Measurements from ENCODE around the gene HOXB4.

The HOXB4 gene

DNA sequence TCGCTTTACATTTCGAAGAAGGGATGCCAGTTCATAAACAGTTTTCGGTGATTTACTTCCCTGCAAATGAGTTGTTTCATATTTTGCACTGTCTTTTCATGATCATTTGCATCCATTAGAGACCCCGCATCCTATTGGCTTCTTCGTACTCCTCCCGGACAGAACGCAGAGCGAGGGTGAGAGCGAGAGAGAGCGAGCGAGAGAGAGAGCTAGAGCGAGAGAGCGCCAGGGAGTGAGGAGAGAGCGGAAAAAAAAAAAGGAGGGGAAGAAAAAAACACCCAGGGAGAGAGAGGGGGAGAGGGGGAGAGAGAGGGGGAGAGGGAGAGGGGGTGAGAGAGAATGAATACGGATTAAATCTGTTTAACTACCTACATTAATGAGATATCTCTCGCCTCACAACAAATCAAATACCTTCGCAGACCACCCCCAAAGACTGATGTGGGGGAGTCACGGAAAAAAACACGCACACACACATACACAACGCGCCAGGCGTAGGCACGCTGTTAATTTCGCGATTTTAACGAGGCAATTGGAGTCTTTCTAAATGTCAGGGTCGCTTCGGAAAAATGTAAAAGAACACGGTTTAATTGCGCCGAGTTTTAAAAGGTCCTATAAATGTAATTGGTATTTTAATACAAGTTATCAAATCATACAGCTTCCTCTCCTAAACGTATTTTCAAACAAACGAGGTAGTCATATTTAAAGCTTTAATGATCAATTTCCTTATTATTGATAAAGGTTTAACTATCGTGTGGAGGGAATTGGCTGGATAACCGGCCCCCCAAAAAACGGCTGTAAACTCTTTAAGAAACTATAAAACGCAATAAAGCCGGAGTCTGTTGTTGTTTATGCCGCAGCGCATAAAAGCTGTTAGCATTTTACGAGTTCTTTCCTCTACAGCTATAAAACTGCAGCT is 37.2 kb upstream of the HOXB4 start, which contains the start of gene HOXB8:
Gene HOXB8 (minus strand): TSS at position 246 of the 916 bp plus-strand sequence. CDS start 588 bp downstream, outside the sequence.
- DNase-seq = no peak

DNA sequence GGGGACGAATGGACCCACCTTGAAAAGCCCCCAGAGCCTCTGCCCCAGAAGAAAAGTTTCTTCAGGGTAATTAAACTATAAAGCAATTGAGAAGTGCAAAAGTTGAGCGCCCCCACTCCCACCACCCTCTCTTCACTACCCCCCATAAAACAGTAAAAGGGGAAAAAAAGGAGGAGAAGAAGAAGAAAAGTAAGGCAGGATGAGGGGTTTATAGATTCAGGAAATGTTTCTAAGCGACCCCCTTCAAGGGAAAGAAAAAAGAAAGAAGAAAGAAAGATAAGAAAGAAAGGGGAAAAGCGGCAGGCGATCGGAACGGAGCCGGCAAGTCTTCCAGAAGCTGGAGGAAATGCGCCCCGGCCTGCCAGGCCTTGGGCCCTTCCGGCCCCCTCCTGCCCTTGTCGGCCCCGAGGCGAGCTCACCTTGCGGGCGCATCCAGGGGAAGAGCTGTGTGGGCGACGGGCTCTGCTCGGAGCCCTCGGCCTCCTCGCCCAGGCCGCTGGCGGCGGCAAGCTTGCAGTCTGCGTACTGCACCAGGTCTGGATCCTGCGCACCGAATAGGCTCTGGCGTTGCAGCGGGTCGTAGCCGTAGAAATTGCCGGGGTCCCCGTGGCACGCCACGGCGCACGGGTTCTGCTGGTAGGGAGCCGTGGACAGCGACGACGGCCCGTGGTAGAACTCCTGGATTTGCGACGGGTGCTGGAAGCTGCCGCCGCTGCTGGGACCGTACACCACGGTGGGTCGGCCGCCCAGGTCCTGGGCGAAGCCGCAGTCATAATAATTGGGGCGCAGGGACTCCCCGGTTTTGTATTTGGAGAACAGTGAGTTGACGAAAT is 35.9 kb upstream of the HOXB4 start:
- DNase-seq = peak in 3 of 6 experiments; percentile 16 to 33 (median 28)

DNA sequence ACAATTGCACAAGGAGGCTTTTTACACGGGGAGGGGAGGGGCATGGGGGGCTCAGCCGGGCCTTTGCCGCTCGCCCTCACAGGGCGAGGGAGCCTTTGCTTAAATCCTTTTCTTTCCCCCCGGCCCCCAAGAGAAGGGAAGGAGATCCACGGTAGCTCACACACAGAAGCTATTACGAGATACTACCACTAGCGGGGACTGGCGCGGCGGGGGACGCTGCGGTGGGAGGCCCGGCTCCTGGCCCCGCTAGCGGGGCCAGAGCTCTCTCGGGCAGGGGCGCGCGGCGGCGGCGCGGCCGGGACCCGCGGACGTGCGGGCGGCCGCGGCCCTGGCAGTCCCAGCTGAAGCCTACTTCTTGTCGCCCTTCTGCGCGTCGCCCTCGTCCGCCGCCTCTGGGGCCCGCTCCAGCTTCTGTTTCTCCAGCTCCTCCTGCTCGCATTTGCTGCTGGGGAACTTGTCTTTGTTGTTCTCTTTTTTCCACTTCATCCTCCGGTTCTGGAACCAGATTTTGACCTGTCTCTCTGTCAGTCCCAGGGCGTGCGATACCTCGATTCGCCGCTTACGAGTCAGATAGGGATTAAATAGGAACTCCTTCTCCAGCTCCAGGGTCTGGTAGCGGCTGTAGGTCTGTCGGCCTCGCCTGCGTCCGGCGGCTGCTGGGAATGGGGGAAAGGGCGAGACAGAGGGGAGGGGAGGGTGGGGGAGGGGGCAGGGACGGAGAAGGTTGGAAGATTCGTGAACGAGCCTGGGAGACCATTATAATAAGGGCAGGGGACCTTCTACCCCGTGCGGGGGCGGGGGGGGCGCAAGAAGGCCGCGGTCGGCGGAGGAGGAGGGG is 34.9 kb upstream of the HOXB4 start:
- peak in 4 of 6 experiments; percentile 27 to 53 (median 40) for DNase-seq

DNA sequence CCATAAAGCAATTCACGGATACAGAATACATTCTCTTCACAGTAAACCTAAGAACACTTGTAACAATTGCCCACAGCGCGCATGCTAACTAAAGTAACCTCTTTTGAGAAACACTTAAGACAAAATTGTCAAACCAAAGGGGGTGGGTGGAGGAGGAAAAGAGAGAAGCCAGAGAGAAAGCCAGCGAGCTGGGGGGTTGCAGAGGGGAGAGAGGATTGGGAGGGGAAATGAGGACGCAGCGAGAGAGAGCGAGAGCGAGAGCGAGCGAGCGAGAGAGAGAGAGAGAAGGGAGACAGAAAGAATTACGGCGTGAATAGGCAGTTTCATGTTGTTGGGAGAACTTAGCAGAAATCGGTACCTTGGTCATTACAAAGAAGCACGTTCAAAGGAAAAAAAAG is 34.3 kb upstream of the HOXB4 start:
- peak in 1 of 6 experiments; percentile 47 for DNase-seq

DNA sequence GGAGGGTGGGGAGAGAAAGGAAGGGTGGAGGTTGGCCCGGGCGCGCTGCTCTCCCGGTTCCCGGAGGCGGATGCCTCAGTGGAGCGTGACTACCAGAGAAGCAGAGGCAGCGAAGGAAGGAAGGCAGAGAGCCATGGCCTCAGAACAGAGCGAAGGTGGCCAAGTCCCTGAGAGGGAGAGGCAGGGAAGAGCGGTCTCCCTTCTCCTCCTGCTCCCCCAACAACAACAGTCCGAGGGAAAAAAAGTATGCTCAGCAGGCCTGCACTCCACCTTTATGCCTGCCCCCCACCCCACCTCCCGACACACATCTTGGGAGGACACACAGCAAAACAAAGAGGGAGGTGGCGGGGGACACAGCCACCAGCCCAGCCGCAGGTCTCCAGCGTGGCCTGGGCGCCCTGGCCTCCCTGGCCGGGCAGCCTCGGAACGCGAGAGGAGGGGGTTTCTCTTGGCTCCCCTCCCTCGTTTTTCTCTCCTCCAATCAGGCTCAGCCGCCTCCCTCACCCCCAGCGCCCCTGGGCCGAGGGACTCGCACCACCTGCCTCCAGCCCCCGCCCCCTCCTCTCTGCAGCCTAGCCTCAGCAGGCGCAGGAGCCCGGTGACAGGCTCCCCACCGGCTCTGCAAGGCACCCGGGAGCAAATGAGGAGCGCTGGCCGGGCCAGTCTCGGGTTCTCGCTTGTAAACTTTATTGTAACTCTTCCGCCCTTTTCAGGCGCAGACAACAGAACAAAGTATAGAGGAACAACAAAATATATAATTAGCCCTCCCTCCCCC is 33.7 kb upstream of the HOXB4 start:
- DNase-seq = peak in 2 of 6 experiments; percentile 38 to 44

DNA sequence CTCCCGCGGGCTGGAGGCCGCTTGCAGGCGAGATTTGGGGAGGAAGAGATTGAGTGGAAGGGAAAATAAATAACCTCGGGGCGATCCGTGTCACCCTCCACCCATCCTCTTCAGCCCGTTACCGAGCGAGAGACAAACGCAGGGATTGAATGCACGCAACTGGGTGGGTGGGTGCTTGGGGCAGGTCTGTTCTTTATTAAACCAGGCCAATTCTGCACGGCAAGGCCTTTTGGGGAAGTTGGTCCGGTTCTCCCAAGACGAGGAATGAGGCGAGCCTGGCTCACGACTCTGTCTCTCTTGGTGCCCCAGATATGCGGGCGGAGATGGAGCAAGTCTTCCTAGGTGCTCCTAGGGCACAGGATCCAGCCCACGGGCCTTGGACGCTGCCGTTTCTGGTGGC is 33.1 kb upstream of the HOXB4 start:
- no peak for DNase-seq

DNA sequence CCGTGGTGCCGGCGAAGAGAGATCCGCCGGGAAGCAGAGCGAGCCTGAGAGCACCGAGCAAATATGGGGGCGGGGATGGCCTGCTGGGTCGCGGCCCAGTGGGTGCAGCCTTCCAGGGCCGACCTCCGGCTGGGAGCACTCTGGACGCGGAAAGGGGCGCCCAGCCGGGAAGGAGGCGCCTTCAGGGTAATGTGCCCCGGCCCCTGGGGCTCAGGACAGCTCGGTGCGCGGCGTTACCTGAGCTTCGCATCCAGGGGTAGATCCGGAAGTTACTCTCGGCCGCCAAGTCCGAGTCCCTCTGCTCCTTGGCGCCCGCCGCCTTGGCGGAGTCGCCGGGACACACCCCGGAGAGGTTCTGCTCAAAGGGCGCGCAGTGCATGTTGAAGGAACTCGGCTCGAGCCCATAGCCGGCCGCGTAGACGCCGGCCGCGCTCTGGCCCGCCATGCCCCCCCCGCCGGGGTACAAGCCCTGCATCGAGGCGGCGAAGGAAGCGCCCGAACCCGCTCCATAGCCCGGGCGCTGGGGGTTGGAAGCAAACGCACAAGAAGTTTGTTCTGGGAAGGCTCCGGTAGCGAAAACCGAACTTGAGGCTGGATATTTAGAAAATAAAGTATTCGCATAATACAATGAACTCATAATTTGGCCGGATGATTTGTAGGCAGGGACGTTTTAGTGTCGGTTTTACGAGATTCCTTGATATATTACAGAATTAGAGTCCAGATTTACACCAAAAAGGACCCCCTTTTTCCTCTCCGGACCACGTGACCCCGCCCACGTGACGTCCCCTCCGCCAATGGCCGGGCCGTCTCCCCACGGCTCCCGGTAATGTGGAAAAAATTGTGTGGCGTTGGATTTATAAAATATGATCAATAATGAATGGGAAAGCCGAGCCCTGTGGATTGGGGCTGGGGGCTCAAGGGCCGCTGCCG is 32.4 kb upstream of the HOXB4 start, which contains the start of gene HOXB7:
Gene HOXB7 (minus strand): TSS at position 736 of the 930 bp plus-strand sequence. CDS start 99 bp downstream, at position 637.
- peak in 4 of 6 experiments; percentile 38 to 50 (median 46) for DNase-seq

DNA sequence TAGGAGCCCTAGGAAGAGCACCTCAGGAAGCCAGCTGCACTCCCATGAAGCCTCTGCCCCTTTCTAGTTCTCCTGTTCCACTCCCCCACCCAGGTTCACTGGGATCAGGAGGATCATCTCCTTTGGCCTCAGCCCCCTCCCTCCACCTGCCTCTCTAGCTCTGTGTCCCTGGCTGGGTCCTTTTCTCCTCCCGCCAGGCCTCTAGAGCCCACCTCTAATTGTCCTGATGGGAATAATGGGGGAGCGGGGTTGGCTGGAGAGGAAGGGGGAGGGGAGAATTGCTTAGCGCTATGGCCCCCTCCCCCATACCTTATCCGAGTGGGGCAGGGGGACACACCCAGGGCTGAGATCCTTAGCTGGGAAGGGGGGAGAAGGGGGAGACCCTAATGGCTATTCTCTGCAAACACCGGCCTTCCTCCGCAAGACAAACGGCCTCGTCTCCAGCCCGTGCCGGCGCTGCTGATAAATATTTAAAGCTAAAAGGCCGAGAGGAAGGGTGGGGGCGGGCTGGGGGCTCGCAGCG is 31.7 kb upstream of the HOXB4 start:
- no peak for DNase-seq

DNA sequence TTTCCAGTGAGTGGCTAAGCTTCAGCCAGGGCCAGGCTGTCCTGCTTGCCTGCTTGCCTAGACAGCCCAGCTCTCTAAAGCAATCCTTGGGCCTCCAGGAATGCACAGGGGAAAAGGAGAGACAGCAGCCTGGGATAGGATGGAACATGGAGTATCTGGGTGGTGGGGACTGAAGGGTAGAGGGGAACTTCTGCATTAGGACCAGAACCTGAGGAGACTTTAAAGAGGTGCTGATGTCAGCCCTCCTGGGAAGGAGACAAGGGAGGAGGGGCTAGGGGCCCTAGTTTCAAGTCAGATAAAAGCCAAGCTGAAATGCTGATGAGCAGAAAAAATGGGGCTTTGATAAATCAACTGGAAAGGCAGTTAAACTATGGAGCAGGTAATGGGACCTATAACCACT is 30.9 kb upstream of the HOXB4 start:
- no peak for DNase-seq

DNA sequence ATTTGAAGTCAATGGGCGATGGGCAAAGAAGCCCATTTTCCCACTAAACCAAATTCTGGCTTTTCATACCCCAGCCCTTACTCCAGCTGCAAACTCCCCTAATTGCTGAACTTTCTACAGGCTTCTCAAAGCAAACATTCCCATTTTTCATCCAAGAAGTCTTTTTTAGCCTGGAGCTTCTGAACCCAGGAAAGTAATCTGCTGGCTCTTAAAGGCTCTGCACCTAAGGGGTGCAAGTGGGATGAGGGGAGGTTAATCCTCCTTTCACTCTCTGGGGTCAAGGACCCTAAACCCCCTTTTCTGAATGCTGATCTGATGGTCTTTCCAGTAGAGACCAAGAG is 30.3 kb upstream of the HOXB4 start:
- no peak for DNase-seq

DNA sequence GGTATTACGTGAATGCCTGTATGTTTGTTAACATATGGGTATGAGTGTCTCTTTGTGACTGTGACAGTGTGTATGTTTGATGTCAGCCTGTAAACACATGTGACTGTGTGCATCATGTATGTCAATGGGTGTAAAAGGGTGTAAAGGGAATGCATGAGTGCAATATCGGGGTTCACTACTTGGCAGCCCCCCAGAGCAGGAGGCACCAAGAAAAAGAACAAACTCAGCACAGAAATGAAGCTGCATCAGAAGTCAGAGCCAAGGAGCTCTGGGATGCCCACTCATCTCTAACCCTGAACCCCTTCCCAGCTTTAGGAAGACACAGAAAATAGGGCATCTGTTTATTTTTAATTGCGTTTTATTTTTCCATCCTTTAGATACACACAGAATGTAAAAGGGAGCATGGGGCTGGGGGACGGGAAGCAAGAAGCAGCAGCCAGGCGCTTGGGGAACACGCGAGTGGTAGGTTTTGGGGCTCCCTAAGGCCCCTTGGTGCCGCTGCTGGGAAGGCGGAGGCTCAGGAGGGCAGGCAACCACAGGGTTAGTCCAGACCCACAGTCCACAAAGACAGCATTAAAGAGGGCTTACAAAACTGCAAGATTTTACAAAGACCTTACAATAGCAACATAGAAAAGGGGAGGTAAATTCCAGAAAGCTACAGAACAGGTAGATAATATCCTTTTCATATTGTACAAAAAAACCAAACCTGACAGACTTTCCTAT is 28.9 kb upstream of the HOXB4 start:
- no peak for DNase-seq

DNA sequence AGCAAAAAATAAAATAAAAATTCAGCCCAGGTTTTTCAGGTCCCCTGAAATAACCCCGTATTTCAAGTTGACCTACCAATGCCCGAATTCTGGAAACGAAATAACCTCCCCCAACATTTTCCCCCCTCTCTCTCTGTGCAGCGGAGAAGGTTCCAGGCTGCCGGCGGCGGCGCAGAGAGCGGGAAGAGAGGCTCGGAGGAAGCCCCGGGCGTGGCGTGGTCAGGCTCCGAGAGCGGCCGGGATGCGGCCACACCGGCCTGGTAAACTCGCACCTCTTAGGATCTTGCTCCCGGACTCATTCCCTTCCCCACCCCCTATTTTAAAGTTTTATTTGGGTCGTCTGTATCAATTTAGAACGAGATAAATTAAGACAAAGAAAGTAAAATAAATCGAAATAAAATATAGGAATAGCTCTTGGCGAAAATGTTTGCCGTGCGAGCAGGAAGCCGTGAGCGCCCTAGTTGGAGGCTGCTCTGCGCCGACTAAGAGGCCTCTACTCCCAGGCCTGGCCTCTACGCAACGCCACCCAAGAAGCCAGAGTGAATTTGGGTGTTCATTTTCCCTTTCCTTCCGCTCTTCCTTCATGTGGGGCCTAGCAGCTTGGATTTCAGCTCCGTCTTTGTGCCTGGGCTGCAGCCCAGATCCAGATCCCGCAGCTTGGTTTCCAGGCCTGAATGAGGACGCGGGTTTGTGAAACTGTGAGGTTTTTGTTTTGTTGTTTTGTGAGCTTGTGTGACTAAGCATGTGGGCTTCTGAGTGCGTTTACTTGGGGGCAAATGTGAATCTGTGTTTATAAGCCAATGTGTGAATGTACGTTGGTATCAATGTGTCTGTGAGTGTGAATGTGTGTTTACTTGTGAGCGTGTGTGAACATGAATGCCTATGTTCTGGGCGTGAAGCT is 28.1 kb upstream of the HOXB4 start:
- no peak for DNase-seq

DNA sequence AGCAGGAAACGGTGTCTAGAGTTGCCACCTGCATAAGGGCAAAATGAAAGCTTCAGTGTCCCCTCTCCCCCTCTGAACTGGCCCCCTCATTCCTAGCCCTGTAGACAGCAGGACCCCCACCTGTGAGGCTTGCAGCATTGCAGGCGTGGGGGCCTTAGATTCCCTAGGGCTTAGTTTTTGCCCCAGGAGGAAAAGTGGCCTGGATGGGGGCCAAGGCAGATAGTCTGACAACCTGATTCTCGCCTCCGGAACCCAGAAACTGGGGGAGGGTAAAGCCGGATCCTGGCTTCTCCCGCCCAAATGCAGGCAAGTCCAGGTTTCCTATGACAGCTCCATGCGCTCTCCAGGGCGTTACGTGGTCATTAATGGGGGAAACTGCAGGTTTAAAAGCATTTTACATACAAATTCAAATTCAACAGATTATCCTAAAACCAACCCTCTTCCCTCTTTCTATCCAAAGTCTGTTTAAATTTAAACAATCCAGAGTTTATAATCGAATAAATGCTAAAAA is 27.3 kb upstream of the HOXB4 start:
- no peak for DNase-seq

DNA sequence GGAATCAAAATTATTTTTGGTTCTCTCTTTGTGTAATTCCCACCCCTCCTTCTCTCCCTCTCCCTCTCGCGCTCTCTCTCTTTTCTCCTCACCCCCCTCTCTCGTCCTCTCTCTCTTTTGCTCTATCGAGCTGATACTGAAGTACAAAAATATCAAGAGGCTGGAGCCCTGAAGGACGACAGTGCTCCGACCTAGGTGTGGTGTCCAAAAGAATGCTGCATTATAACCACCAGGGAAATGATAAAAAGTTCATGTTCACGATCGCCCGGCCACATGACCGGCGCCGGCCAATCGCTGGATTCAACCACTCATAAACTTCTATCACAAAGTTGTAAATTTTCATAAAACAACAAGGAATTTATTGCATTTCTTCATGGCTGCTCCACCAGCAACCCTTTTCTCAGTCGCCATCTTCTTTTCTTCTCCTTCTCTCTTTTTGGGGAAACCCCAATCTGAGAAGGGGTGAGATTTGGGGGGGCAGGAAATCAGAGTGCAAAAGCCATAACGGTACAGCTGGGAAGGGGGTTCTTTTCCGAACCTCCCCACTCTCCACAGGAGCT is 26.7 kb upstream of the HOXB4 start, which contains the start of gene HOXB6:
Gene HOXB6 (minus strand): TSS at position 217 of the 560 bp plus-strand sequence. CDS start 6,836 bp downstream, outside the sequence.
- DNase-seq = no peak

DNA sequence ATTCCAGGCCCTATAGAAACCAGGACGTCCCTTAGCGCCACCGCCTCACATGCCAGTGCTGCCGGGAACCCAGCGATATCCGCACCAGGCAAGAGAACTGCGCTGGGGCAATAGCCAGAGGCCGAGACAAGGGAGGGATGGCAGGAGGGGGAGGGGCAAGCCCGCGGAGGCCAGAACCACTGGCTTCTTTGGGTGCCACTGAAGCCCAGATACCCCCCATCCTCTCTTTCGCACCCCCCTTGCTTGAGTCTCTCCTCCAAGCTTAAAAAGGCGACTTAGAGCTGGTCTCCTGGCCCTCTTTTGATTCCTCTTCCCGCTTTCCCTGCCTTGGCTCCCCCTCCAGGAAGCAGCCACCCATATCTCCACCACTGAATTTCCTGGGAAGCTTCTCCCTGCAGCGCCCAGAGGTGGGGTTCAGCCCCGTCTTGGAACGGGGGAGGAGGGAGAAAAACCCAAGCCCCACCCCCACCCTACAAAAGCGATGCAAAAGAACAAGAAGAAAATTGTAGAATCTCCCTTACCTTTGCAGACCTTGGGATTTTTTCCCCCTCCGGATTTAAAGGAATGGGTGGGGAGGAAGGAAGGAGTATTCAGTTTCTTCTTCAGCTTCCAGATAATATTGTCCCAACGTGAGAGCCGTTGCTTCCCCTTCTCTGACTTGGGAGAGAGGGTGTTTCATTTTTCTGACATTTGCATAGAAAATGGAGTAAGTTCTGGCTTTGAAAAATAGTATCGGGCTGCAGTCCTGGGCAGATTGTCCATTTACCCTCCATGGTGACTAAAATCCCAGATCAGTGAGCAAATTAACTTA is 26.0 kb upstream of the HOXB4 start:
- DNase-seq = no peak

DNA sequence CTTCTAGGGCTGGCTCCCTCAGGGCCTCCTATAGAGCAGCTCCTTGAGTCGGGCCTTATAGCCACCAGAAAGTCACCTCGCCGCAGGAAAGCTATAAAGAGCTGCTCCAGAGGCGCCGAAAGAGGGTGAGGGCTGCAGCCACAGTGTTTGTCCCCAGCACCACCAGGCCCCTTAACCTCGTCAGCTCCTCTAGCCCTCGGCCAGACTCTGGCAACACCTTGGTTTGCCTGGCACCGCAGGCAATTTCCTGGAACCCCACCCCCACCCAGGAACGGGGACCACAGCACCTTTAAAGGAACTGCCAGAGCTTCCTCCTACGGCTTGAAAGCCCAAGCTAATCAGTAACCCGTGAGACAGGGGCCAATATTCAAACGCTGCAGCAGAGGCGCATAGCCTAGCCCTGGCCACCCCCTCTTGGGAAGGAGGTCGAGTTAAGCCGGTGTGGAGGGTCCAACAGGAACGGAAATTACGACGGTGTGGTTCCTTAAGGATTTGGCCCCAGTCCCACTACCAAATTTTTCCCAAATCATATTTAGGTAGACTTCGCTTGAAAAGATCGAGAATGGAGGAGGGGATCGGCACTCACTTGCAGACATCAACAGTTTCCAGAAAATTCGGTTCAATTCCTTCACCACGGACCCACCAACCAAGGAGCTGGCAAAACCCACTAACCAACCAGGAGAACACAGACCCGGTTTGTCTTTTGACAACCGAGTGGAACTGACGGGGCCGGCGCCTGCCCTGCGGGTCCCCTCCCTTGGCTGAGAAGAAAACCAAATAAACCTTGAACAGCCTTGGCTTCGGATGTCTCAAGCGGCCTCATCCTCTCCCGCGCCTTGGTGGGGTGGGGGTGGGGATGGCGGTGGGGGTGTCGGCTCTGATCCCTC is 23.6 kb upstream of the HOXB4 start:
- DNase-seq = no peak
